MM.1S (cell line): Measurements from ENCODE around the gene CD300E.

ENCODE experiments used
- DNase-seq: peaks from one replicate; pipeline ENCODE4 v3.0.0-alpha.2; 2015
- H2AFZ ChIP-seq: fragments of 300-600 bp; sonication (generic); 2 replicates; pipeline ENCODE4 v1.6.0; 2016; ENCODE audit warnings: antibody characterized with exemption, low read length
- H3F3A ChIP-seq: fragments of 300-600 bp; sonication (generic); 2 replicates; pipeline ENCODE4 v1.6.1; 2016; ENCODE audit warnings: mild to moderate bottlenecking, antibody characterized with exemption, low read length, moderate library complexity, mixed read lengths; ENCODE audit not compliant: insufficient read depth
- H3K27ac ChIP-seq: fragments of 300-600 bp; sonication (generic); 2 replicates; pipeline ENCODE4 v1.5.1; 2016; ENCODE audit warnings: mild to moderate bottlenecking, low read length
- H3K27me3 ChIP-seq: fragments of 300-600 bp; sonication (generic); replicated peaks from 2 replicates; pipeline ENCODE4 v1.6.0; 2016; ENCODE audit warnings: low read length; ENCODE audit not compliant: insufficient read depth
- H3K36me3 ChIP-seq: fragments of 300-600 bp; sonication (generic); replicated peaks from 2 replicates; pipeline ENCODE4 v1.6.1; 2016; ENCODE audit warnings: mild to moderate bottlenecking, low read length, mixed read lengths; ENCODE audit not compliant: insufficient read depth
- H3K4me1 ChIP-seq: fragments of 300-600 bp; sonication (generic); 2 replicates; pipeline ENCODE4 v1.6.1; 2016; ENCODE audit warnings: low read length, mixed read lengths
- H3K4me2 ChIP-seq: fragments of 300-600 bp; sonication (generic); 2 replicates; pipeline ENCODE4 v1.6.0; 2016; ENCODE audit warnings: low read depth, low read length
- H3K4me3 ChIP-seq: fragments of 300-600 bp; sonication (generic); 2 replicates; pipeline ENCODE4 v1.5.1; 2016; ENCODE audit warnings: low read length, mixed read lengths
- H3K79me2 ChIP-seq: fragments of 300-600 bp; sonication (generic); 2 replicates; pipeline ENCODE4 v1.6.1; 2016; ENCODE audit warnings: mixed run types, low read length, mixed read lengths
- H3K9ac ChIP-seq: fragments of 300-600 bp; sonication (generic); 2 replicates; pipeline ENCODE4 v1.6.1; 2016; ENCODE audit warnings: low read length, mixed read lengths
- H3K9me2 ChIP-seq: fragments of 300-600 bp; sonication (generic); replicated peaks from 2 replicates; pipeline ENCODE4 v1.6.1; 2016; ENCODE audit warnings: mild to moderate bottlenecking, low read length, mixed read lengths; ENCODE audit not compliant: insufficient read depth
- H3K9me3 ChIP-seq: fragments of 300-600 bp; sonication (generic); replicated peaks from 2 replicates; pipeline ENCODE4 v1.6.1; 2016; ENCODE audit warnings: mild to moderate bottlenecking, low read length, mixed read lengths; ENCODE audit not compliant: insufficient read depth
- H4K20me1 ChIP-seq: fragments of 300-600 bp; sonication (generic); 2 replicates; pipeline ENCODE4 v1.6.1; 2016; ENCODE audit warnings: mild to moderate bottlenecking, low read length, moderate library complexity, mixed read lengths; ENCODE audit not compliant: insufficient read depth
- CTCF ChIP-seq: fragments of 300-600 bp; sonication (generic); IDR thresholded peaks from 2 replicates; pipeline ENCODE4 v1.5.1; 2016; ENCODE audit warnings: antibody characterized with exemption, low read length, mixed read lengths
- EZH2 ChIP-seq: fragments of 300-600 bp; sonication (generic); optimal IDR thresholded peaks from 2 replicates; pipeline ENCODE3; 2017; ENCODE audit warnings: low read depth, mild to moderate bottlenecking, antibody characterized with exemption, low read length, mixed read lengths
- EZH2phosphoT487 ChIP-seq: fragments of 300-600 bp; sonication (generic); IDR thresholded peaks from 2 replicates; pipeline ENCODE4 v1.6.1; 2018; ENCODE audit warnings: antibody characterized with exemption, low read length

The CD300E gene

GRCh38 chr17:74584292-74585060 is 39.1 kb downstream of the CD300E start:
- Histone ChIP-seq H3K4me3 (no peak overlapping the region), H3K4me1 (no peaks in the 10 kb centered on the region), H3K9me3 (no peaks in the 10 kb centered on the region), H3K36me3 (no peaks in the 10 kb centered on the region), H3K27ac (no peak overlapping the region), H3K79me2 (no peaks in the 10 kb centered on the region), H3F3A (no peaks in the 10 kb centered on the region), H3K4me2 (no peak overlapping the region), H3K27me3 (peaks cover 89% of the 10 kb centered on the region), H4K20me1 (no peaks in the 10 kb centered on the region), H3K9me2 (no peaks in the 10 kb centered on the region), H2AFZ (no peak overlapping the region), H3K9ac (no peak overlapping the region)
- DNase-seq: no peak
- TF ChIP-seq EZH2 (no peak), CTCF (no peak), EZH2phosphoT487 (no peak)

GRCh38 chr17:74582633-74583032 is 40.9 kb downstream of the CD300E start:
- DNase-seq: no peak
- TF ChIP-seq CTCF: no peak
- no peak for TF ChIP-seq EZH2phosphoT487
- no peak for TF ChIP-seq EZH2
- Histone ChIP-seq H3K4me3 (no peak overlapping the region), H3K9me2 (no peaks in the 10 kb centered on the region), H3K27me3 (peaks cover 90% of the 10 kb centered on the region), H3K4me2 (no peak overlapping the region), H3K4me1 (no peaks in the 10 kb centered on the region), H2AFZ (no peak overlapping the region), H3K79me2 (no peaks in the 10 kb centered on the region), H4K20me1 (no peaks in the 10 kb centered on the region), H3K9ac (no peak overlapping the region), H3K36me3 (no peaks in the 10 kb centered on the region), H3K27ac (no peak overlapping the region), H3F3A (no peaks in the 10 kb centered on the region), H3K9me3 (no peaks in the 10 kb centered on the region)

GRCh38 chr17:74579900-74580299 is 43.6 kb downstream of the CD300E start:
- 0 out of 2 replicates have a peak overlapping the region, but pooled peaks have one; percentile 4 for H3K4me2 ChIP-seq
- no peaks in the 10 kb centered on the region for H3K79me2 ChIP-seq
- H3K9me3 ChIP-seq: no peaks in the 10 kb centered on the region
- H3K36me3 ChIP-seq: no peaks in the 10 kb centered on the region
- H4K20me1 ChIP-seq: no peaks in the 10 kb centered on the region
- H3K27me3 ChIP-seq: peaks cover 89% of the 10 kb centered on the region
- no peaks in the 10 kb centered on the region for H3F3A ChIP-seq
- H2AFZ ChIP-seq: no peak overlapping the region; the same call in 1 of the 2 replicates
- TF ChIP-seq EZH2 (no peak), CTCF (no peak), EZH2phosphoT487 (no peak)
- no peak for DNase-seq
- no peak overlapping the region for H3K9ac ChIP-seq
- H3K9me2 ChIP-seq: no peaks in the 10 kb centered on the region
- H3K4me3 ChIP-seq: no peak overlapping the region
- H3K27ac ChIP-seq: no peak overlapping the region
- H3K4me1 ChIP-seq: no peaks in the 10 kb centered on the region
